Dermis blood vessel endothelial cell (primary cell): ENCODE results near the gene TBL1X. TPM values are rescaled to one million over a fixed set of nuclear protein-coding genes. Genes with fewer than 3 reads are reported as not detected.

Source experiments
- DNase-seq: peaks from one replicate; pipeline ENCODE4 v3.0.0; 2010
- total RNA-seq: library from RNA; depleted of rRNA; stranded (reverse); fragments of >200 nt; gene quantifications from 2 replicates; pipeline ENCODE4 v1.2.3, GENCODE V29; 2014

The TBL1X gene
- total RNA-seq, 1 donor from 2014 or later, result 10.4 TPM

DNA sequence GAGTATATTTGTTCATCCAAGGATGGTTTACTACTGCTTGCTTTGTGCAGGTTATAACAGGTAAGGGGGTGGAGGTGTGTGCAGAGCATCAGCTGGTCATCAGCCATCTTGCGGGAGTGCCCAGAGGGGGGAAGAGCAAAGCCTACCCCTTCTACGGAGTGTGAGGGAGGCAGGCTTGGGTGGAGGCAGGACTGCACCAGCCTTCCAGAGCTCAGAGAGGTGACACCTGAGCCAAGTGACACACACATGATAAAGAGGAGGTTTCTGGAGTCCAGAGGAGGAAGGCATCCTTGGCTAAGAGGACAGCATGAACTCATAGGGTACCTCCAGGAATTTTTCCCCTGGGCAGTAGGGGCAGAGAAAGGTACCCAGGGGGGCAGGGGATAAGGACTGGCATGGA, 126.6 kb downstream of the TBL1X start:
- DNase-seq, result no peak

DNA sequence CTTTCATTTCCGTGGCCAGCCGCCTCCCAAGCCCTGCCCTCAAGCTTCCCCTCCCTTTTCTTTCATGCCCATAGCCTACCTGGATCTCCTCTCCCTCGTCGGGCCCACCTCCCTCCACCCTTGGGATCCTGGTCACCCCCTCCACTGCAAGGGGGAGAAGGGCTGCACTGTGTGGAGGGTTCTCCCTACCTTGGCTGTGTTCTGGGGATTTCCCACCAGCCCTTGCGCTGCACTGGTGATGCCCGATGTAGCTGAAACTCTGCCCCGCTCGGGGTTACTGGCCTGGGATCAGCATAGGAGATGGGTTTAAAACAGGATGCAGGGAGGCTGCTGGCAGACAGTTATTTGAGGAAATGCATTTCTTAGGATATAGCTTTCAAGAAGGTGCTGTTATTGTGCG, 128.9 kb downstream of the TBL1X start:
- DNase-seq, result no peak

DNA sequence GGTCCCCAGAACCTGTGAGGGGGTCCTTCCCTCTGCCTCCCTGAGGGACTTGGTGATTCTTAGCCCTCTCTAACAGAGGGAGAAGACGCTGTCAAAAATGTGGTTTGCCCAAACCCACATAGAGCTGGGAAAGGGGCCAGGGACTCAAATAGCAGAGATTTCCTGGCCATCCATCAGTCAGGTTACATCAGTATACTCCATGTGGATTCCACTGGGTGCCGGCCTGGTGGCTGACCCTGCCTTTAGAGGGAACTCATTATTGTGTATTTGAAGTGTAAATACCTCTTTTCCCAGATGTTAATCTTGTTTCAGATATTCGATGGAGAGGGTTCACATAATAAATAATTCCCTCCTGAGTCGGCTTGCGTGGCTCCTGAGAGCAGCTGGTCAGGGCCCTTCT, 130.3 kb downstream of the TBL1X start:
- DNase-seq, result no peak

DNA sequence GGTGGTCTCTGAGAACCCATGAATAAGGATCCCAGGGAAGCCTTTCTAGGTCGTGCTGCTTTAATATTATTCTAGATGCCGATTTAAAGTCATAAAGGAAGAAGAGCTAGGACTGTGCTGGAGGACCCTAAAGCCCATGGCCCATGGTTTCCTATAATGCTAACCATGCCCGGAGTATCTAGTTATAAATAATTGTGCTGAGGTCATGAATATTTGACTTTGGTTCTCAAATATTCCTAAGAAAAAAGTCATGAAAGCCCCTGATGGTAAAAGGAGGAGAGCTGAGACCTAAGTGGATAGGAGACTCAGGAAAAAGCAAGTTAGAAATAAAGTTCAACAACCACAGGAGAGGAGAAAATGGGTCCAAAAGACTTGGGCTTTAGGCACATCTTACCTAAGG, 132.0 kb downstream of the TBL1X start:
- no peak for DNase-seq

DNA sequence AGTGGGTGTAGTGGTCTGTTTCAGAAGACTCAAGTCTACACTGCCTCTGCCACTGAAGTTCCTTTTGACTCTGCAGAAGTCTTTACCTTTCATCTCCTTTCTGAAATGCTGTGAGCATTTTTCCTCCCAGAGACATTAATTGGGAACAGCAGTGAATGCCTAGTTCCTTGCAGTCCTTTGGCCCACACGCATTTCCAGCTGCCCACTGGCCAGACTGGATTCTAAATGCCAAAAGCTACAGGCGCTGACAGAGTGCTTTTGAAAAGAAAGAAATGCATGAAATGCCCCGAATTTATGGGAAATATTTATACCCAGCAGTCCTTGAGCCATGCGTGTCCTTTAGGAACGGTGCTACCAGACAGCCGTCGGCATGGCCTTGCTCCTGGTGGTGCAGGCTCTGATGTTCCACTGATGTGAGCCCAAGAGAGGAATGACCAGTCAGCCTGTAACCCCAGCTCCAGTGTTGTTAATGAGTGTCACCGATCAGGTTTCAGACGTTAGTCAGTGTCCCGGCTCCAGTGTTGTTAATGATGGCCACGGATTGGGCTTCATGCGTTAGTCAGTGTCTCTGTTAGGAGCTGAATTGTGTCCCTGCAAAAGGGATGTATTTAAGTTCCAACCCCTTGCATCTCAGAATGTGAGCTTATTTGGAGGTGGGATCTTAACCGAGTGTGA, 132.6 kb downstream of the TBL1X start:
- no peak for DNase-seq

DNA sequence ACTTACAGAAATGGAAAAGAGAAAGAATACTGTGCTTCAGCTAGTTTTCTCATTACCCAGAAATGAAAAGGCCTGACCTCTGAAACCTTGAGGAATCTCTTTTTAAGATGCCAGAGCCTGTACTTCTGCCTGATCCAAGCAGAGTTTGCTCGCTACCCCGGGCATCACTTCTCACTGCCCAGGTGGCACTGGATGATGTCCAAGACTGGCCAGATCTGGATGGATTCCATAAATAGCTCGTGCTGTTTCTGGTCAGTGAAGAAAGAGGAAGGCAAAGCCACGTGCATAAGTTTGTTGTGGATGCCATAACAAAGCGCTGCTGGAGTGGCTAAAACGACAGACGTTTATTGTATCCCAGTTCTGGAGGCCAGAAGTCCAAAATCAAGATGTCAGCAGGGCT, 133.5 kb downstream of the TBL1X start:
- peak; percentile 31 for DNase-seq

DNA sequence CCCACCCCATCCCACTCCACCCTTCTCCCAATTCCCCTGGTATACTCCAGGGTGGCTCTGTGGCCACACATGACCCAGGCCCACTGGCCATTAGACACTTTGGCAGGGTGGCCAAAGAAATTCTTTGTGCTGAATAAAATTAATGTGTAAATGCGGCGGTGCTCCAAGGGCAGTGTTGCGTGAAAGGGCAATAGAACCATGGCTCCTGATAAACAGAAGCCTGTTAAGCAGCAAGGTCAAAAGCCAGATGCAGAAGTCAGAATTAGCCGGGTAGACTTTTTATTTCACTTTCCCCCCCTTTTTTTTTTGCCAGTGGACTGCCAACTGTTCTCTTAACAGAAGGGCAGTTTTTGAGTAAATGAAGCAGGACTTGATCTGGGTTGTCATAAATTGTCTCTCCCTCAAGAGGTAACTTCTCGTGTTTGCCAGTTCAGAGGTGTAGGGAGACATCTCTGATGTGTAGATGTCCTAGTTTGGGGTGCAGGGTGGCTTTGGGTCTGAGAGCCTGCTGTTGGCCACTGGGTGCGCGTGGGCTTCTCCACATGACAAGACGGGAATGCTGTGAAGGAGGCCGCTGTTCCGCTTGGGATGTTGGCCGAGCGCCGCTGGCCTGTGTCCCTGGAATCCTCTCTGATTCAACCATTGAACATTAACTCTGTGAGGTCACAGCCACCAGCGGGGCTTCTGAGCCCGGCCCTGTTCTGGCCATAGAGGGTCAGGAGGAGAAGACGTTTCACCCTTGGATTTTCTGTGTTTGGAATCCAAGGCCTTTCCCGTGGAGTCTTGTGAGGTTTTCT, 139.5 kb downstream of the TBL1X start:
- DNase-seq, result no peak

DNA sequence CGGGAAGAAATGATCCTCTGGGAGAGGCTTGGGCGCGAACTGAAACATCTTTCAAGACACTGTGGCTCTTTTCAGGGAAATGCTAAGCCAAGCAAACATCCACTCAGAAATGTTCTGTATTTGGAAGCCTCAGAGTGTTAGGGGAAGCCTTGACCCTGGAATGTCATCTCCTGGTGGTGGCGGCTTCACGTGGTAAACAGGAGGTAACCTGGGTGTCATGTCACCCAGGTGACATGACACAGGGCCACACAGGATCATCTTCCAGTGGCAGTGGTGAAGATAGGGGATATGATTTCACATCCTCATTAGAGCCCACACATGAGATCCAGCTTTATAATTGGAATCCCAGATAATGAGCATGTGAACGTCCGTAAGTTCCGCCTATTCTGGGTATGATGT, 140.0 kb downstream of the TBL1X start:
- DNase-seq, result no peak

DNA sequence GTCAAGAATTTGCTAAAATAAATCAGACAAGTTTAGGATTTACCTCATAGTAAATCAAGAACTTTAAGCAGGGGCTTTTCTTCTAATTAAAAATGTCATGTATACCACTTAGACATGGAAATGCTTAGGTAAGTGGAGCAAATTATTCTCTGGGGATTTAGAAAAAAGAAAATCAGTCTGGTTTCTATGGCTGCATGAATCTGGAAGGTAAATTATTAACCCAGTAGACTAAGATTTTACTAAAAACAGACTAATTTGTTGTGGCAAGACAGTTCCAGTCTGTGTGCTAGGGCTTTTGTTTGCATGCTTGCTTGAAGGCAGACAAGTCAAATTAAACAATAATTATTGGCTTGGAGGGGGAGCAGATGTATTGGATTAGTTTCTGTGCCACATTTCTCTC, 140.6 kb downstream of the TBL1X start:
- no peak for DNase-seq

DNA sequence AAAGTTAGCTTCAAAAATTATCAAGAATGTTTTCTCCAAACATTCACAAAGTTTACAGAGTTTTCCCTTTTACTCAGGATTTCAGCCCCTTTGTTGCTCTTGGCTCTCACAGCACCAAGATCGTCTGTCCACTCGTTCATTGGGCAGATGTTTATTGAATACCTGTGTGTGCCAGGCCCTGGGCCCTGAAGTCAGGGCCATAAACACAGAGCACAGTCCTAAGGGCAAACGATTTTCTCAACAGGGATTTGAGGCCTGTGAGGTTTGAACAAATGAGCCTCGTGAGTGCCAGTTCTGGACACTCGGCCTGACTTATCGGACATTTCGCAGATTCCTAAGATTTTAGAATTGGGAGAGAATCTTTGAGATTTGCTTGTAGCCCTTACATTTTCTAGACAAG, 142.1 kb downstream of the TBL1X start:
- DNase-seq, result no peak

DNA sequence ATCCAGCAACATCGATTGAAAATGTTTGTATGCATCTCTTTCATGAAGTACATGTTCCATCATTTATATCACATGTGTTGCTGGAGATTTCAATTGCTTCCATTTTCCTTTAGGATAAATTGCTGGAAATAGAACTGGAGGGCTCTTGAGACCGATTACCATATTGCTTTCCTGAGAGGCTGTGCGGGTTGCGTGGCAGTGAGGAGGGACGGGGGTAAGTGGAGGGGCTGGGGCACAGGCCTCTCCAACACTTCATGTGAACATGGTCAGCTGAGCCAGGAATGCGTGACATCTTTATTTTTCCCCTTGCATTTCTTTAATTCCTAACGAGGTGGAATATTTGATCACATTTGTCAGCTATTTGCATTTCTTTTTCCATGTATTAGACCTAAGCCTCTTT, 144.6 kb downstream of the TBL1X start:
- DNase-seq, result no peak

DNA sequence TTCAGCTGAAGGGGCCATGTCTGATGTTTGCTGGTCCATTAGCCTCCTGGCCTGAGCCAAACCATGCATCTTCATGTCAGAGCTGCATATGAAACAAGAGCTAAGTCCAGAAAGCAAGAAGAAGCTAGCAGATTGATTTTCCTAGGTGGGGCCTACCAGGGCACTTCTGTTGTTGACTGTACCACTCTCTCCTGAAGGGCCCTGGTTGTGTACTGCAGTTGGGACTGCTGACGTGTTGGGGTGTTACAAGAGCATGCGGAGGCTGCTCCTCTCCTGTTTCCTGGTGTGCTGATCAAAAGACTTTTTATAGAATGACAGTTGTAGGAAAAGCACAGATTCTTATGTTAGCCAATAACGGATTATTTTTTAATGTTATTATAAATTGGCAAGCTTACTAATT, 145.1 kb downstream of the TBL1X start:
- DNase-seq, result no peak

DNA sequence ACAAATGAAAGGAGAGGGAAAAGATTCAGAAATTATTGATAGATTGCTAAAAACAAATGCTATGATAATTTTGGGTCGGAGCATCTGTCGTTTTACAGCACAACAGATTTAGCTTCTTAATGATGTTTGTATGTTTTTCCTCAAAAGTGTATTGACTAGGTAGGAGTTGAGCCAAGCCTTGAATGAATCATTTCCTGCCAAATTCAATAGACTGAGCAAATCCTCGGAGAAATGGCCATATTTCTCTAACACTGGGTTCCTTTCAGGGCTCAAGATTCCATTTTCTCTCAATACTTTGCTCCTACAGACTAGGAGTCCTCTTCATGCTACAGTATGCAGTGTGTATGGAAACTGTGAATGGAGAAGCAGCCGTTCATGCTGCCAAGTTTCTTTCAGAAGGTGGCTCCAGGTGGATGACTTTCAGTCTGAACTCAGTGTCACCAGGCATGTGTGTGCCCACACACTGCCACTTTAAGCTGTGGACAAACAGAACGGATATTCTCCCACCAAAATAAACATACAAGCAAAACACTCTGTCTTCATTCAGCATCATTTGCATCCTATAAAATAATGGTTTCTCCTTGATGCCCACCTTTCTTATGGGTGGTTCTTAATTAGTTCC, 146.0 kb downstream of the TBL1X start:
- peak; percentile 62 for DNase-seq

DNA sequence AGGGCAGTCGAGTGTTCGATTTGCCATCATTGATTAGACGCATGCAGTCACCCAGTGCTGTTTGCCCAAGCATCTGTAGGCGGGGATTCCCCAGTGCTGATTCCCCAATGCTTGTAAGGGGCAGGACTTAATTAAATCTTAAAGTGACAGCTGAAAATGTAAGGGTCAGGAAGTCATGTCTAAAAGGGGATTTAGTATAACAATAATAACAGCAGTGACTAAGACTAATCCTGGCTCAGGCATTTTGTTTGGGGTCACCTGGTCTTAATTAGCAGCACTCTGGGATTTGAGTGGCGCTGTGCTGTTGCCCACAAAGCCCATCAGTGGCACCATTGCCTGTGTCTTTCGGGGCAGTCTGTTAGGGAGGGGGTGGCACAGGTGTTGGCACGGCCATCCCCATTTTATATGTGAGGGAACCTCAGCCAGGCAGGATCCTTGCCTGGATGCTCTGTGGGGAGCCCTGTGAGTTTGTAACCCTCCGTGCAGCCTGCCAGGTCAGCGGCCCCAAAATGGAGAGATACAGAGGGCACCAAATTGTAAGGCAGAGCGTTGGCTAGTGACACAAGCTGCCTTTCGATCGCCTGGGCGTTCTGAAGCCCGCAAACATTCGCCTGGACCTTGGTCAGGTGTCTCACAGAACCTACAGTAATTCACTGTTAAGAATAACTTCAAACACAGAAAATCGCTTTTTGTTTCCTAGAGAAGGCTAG, 146.7 kb downstream of the TBL1X start:
- DNase-seq, result peak; percentile 34

DNA sequence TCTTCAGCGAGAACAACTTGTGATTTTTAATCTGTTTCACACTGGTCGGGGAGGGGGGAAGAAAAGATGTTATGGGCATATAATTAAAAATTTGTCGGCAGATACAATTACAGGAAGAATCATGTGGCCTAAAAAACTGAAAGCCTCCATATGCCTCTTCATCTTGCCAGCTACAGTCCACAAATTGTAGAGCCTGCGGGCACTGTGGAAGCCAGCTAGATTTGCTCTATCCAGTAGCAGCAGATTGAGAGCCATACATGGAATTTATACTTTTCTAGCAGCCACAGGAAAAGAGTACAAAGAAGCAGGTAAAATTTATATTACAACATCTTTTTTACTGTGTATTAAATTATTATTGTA, 147.3 kb downstream of the TBL1X start:
- no peak for DNase-seq

DNA sequence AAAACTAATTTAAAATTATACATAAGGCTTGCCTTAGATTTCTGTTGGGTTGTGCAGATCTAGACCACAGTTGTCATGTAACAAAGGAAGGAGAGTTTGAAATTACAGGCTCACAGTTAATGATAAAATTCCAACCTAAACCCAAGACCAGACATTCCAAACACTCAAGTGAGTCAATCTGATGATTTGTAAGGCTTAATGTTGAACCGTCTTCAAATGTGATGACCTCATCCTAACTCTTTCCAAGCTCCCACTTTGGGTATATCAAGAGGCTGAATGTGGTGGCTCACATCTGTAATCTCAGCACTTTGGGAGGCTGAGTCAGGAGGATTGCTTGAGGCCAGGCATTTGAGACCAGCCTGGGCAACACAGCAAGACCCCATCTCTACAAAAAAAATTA, 149.2 kb downstream of the TBL1X start:
- DNase-seq, result no peak

DNA sequence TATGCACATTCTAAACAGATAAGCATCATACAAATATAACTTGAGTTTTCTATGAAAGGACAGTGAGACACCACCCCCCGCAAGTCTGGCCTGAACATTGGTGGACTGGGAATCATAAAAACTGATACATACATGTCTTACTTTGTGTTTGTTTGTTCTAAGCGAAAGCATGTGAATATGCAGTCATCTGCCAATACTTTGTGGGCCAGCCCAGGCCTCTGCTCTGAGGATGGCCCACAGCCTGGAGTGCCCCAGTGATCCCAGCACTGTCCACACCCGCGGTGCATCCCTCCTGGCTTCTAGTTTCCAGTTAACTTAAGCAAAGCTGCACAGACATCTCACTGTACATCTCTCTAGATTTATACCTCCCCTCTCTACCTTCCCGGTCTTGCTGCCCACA, 154.3 kb downstream of the TBL1X start:
- no peak for DNase-seq

DNA sequence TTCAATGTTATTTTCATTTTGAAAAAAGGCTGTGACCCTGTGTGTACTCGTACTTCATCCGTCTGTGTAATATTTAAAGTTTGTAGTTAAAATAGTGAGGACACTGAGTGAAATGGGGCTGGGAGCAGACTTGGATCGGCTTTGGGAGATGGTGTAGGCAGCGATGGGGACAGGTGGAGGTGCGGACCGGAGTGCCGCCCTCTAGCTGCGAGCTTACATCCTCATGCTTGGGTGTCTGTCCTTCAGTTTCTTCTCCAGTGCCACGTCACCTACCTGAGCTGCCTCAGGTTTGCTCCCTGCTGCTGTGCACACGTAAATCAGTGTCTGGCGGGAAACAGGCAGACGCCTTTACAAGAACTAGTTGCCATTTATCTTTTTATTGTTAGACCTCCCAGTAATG, 154.7 kb downstream of the TBL1X start:
- no peak for DNase-seq

DNA sequence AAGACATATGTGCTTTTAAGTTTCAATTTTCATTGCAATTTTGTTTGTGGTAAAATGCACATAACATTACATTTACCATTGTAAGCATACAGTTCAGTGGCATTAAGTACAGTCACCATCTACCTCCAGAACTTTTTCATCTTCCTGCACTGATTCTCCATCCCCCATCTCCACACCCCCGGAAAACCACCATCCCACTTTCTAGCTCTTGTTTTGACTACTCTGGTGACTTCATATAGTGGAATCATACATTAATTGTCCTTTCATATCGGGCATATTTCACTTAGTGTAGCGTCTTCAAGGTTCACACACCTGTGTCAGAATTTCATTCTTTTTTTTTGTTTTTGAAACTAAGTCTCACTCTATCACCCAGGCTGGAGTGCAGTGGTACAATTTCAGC, 157.3 kb downstream of the TBL1X start:
- DNase-seq, result no peak

DNA sequence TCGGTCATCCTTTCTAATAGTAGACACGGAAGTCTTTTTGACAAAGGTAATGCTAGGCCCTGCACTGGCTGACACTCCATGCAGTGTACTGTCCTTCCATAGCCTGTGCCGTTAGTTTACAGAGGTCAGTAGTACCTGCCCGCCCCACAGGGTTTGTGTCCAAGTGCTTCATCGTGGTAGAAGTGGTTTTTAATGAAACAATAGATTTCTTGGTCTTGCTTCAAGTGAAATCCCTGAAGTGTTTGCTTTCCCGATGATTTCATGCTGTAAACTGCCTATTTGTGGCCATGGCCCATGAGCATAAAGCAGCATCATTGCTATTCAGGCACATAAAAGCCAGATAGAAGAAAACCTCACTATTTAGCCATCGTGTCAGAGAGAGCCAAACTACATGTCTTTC, 161.5 kb downstream of the TBL1X start:
- no peak for DNase-seq

DNA sequence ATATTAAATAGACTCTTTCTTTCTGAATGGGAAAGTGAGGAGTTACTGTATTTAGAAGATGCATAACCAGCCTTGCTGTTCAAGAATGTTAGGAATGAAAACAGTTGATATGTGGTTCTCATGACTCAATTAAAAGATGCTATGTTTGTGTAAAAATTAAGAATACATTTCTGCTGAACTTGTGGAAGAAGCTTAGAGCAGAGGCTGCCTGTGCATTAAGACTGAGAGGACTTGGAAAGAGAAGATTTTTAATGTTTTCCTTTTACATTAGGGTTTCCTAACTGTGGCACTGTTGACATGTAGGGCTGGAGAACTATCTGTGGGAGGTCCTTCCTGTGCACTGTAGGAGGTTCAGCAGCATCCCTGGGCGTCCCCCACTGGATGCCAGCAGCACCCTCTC, 163.1 kb downstream of the TBL1X start:
- DNase-seq, result no peak

DNA sequence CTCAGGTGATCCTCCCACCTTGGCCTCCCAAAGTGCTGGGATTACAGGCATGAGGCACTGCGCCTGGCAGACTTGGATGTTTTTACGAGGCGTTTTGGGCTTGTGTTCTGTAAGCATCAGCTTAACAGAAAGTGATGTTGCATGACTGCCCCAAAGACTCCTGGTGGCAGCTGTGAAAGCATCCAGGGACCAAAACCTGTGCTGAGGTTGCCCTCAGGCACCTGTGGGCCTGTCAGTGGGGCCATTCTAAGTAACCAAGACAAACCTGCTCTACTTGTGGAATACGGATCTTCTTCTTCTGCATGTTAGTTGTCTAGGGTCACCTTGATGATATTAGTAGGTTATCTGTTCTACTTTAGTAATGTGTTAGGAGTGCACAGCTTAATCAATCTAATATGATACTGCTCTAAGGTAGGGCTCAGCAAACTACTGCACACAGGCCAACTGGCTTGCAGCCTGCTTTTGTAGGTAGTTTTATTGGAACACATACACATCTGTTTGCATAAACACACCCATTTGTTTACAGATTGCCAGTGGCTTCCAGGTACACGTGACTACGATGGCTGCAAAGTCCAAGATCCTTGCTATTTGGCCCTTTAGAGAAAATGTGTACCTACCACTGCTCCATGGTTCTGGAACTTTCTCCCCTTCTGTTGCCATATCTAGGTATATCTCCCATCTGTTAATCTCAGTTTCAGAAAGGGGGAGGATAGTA, 164.1 kb downstream of the TBL1X start:
- no peak for DNase-seq

DNA sequence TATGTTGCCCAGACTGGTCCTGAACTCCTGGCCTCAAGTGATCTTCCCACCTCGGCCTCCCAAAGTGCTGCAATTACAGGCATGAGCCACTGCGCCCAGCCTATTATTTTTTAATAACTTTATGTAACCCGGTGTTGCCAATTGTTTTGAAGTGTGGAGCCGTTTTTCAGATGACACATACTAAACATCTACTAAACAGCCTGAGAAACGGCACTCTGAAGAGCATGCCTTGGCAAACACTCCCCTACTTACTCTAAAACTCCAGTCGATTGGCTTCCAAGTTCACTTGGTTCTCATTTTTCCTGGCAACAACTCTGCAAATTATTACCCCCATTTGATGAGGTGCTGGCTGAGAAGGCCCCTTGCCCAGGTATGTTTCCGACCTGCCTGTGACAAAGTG, 169.7 kb downstream of the TBL1X start:
- no peak for DNase-seq
